ENCODE data around the gene TMEM196.

- no peak for TF ChIP-seq CTCF (IDR thresholded peaks at IDR 0.05; ENCODE audit: borderline replicate concordance, extremely low read depth, low read length, poor library complexity, severe bottlenecking)
- TF ChIP-seq EZH2 (IDR thresholded peaks at IDR 0.05; ENCODE audit: borderline replicate concordance, low read depth, low read length, severe bottlenecking), result no peak
Observed at GRCh38 chr7:19744075-19744474, 29.3 kb downstream of the TMEM196 start.

Data from DND-41 (cell line).